SK-N-SH (cell line): ENCODE results near the gene LPO. TPM values are rescaled to one million over a fixed set of nuclear protein-coding genes. Genes with fewer than 3 reads are reported as not detected.

ENCODE experiments used
- CTCF ChIA-PET: fragments of 300-600, 350-600 bp; formaldehyde crosslinking; extraction: SDS; loops from one replicate; lab custom pipeline; 2021; lab: Yijun Ruan, JAX
- POLR2A ChIA-PET: fragments of 350-600 bp; sonication (Branson Sonifier 250); formaldehyde crosslinking; extraction: SDS; loops from one replicate; lab custom pipeline; 2020; ENCODE audit warnings: antibody characterized with exemption, inconsistent platforms; lab: Yijun Ruan, JAX
- DNase-seq: peaks from one replicate; pipeline ENCODE4 v3.0.0; 2012
- H2AFZ ChIP-seq: fragments of 200-600 bp; sonication (generic); 2 replicates; pipeline ENCODE4 v1.8.1; 2016; ENCODE audit warnings: antibody characterized with exemption, mild to moderate bottlenecking, low read depth
- H3F3A ChIP-seq: fragments of 200-600 bp; sonication (generic); replicated peaks from 2 replicates; pipeline ENCODE3; 2016; ENCODE audit warnings: antibody characterized with exemption, mild to moderate bottlenecking; ENCODE audit not compliant: insufficient read depth
- H3K27ac ChIP-seq, 2 experiments: fragments of 200-500 bp in 1 of 2; fragments of 200-600 bp in 1 of 2; sonication (Bioruptor generic) in 1 of 2; sonication (generic), shearing (Covaris generic) in 1 of 2; 2 replicates each; pipeline versions ENCODE4 v1.5.1 to v1.6.1; 2014 to 2016; ENCODE audit warnings: low read depth in 2 of 2, inconsistent platforms in 1 of 2, low read length in 1 of 2, mild to moderate bottlenecking in 1 of 2, mixed read lengths in 1 of 2
- H3K27me3 ChIP-seq: fragments of 200-600 bp; sonication (generic), shearing (Covaris generic); 2 replicates; pipeline ENCODE4 v1.6.1; 2016; ENCODE audit warnings: mixed run types; ENCODE audit not compliant: insufficient read depth
- H3K36me3 ChIP-seq, 2 experiments: fragments of 200-500 bp in 1 of 2; fragments of 200-600 bp in 1 of 2; sonication (Bioruptor generic) in 1 of 2; sonication (generic) in 1 of 2; replicated peaks in 1 of 2; 2 replicates each; pipeline versions ENCODE3 to v1.5.1; 2014 to 2016; ENCODE audit warnings: low read length in 1 of 2, mild to moderate bottlenecking in 1 of 2; ENCODE audit not compliant: insufficient read depth in 2 of 2, control insufficient read depth in 1 of 2
- H3K4me1 ChIP-seq, 2 experiments: fragments of 200-500 bp in 1 of 2; fragments of 200-600 bp in 1 of 2; sonication (Bioruptor generic) in 1 of 2; sonication (generic), shearing (Covaris generic) in 1 of 2; 2 replicates each; pipeline versions ENCODE4 v1.5.1 to v1.6.1; 2014 to 2016; ENCODE audit warnings: low read depth in 1 of 2, low read length in 1 of 2, mixed run types in 1 of 2; ENCODE audit not compliant: insufficient read depth in 2 of 2, control insufficient read depth in 1 of 2
- H3K4me2 ChIP-seq: fragments of 200-600 bp; sonication (generic), shearing (Covaris generic); 2 replicates; pipeline ENCODE4 v1.6.1; 2017; ENCODE audit warnings: mixed run types
- H3K4me3 ChIP-seq, 2 experiments: fragments of 200-500 bp in 1 of 2; fragments of 200-600 bp in 1 of 2; sonication (Bioruptor generic) in 1 of 2; sonication (generic), shearing (Covaris generic) in 1 of 2; 2 replicates each; pipeline versions ENCODE4 v1.5.1 to v1.8.1; 2014 to 2016; ENCODE audit warnings: low read depth in 2 of 2, inconsistent platforms in 1 of 2, low read length in 1 of 2, mild to moderate bottlenecking in 1 of 2, mixed read lengths in 1 of 2, moderate library complexity in 1 of 2
- H3K79me2 ChIP-seq: fragments of 200-600 bp; sonication (generic); 2 replicates; pipeline ENCODE4 v1.8.1; 2017; ENCODE audit warnings: mild to moderate bottlenecking; ENCODE audit not compliant: insufficient read depth
- H3K9ac ChIP-seq: fragments of 200-600 bp; sonication (generic); 2 replicates; pipeline ENCODE4 v1.6.1; 2017; ENCODE audit warnings: mixed run types
- H3K9me2 ChIP-seq: fragments of 200-600 bp; sonication (generic); 2 replicates; pipeline ENCODE4 v1.6.1; 2017; ENCODE audit warnings: mixed run types
- H3K9me3 ChIP-seq: fragments of 200-600 bp; sonication (generic); 2 replicates; pipeline ENCODE4 v1.6.1; 2017; ENCODE audit warnings: mixed run types, mild to moderate bottlenecking, moderate library complexity
- H4K20me1 ChIP-seq: fragments of 200-600 bp; sonication (generic); 2 replicates; pipeline ENCODE4 v1.6.1; 2017; ENCODE audit warnings: mild to moderate bottlenecking, mixed run types; ENCODE audit not compliant: insufficient read depth
- ELF1 ChIP-seq: IDR thresholded peaks from 2 replicates; pipeline ENCODE4 v1.4.0; 2012
- EP300 ChIP-seq, 2 experiments: IDR thresholded peaks; 2 replicates each; pipeline versions ENCODE4 v1.4.0 to v1.6.1; 2012; ENCODE audit warnings: borderline replicate concordance in 1 of 2, low read depth in 1 of 2, low read length in 1 of 2
- EZH2phosphoT487 ChIP-seq: fragments of 200-600 bp; sonication (generic); IDR thresholded peaks from 2 replicates; pipeline ENCODE4 v1.6.1; 2017; ENCODE audit warnings: low read depth, mixed run types, mild to moderate bottlenecking, antibody characterized with exemption, moderate library complexity, borderline replicate concordance
- FOSL2 ChIP-seq: IDR thresholded peaks from 2 replicates; pipeline ENCODE4 v1.4.0; 2012; ENCODE audit warnings: low read depth, mild to moderate bottlenecking, moderate library complexity, borderline replicate concordance
- FOXJ3 ChIP-seq: sonication (generic); formaldehyde crosslinking; IDR thresholded peaks from 2 replicates; pipeline ENCODE4 v1.5.1; 2020; ENCODE audit warnings: mild to moderate bottlenecking, missing genetic modification reagents
- FOXM1 ChIP-seq: IDR thresholded peaks from 2 replicates; pipeline ENCODE4 v1.4.0; 2012; ENCODE audit warnings: low read depth, mild to moderate bottlenecking
- MAX ChIP-seq: IDR thresholded peaks from 2 replicates; pipeline ENCODE4 v1.4.0; 2012; ENCODE audit warnings: low read depth
- MEF2A ChIP-seq: IDR thresholded peaks from 2 replicates; pipeline ENCODE4 v1.4.0; 2012; ENCODE audit warnings: low read depth, borderline replicate concordance
- NFIC ChIP-seq: IDR thresholded peaks from 2 replicates; pipeline ENCODE4 v1.4.0; 2012; ENCODE audit warnings: borderline replicate concordance
- RXRA ChIP-seq: IDR thresholded peaks from 2 replicates; pipeline ENCODE4 v1.4.0; 2012; ENCODE audit warnings: low read depth, mild to moderate bottlenecking, borderline replicate concordance
- SMC3 ChIP-seq: IDR thresholded peaks from 2 replicates; pipeline ENCODE4 v1.6.1; 2012; ENCODE audit warnings: low read depth, low read length, improper control_type of control experiment
- TCF12 ChIP-seq: IDR thresholded peaks from 2 replicates; pipeline ENCODE4 v1.4.0; 2012
- WGBS: methylation state at CpG from one replicate; pipeline ENCODE4 v1.1.6; 2017; ENCODE audit warnings: low lambda C conversion rate; 5-methylcytosine and 5-hydroxymethylcytosine counted together
- polyA plus RNA-seq, 3 experiments: library from polyadenylated mRNA; depleted of rRNA; stranded (reverse); fragments of >200 nt; gene quantifications; 2 replicates each; pipeline ENCODE4 v1.2.3, GENCODE V29; 2012

Gene LPO
- polyA plus RNA-seq, 1 of the 3 experiments (the other 2 are of a cell fraction), result not detected

DNA sequence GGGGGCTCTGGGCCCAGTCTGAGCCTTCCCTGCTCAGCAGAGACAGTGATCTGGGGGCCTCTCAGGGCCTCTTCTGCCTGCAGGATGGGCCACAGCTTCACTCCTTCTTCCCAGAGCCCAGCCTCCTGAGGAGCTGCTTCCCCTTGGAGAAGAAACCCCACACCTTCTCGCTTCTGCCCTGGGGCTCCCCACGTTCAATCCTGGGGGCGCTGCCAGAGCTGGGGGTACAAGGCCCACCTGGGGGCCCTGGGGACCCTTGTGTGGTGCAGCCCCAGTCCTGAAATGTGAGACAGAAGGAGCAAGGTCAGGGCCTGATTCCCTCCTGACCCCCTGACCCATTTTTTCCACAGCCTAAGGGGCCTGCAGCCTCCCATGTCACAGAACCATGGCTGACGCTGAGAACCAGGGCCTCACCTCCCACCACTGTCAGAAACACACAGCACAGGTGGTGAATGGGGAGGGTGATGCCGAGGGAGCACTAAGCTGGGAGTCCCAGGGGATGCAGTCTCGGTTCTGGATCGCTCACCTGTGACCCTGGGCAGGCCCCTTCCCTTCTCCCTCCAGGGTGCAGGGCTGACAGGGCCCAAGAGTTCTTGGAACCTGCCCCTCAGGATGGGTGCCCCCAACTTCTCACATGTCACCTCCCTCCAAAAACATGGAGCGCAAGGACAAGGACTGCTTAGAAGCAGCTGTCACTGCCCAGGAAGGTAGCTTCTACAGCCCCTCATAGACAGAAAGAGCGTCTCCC lies 64.0 kb downstream of the LPO start:
- 68% methylated on average over 7 of the region's 9 CpGs for WGBS
- ChIA-PET POLR2A (no interaction called here), CTCF (interaction anchor here (0.7 to 3.8 kb wide), 7 partner anchors 10 to 145 kb away, joined by 3 to 25 read pairs (median 6); partner anchors contain the start of gene RNF43)
- DNase-seq, result peak; percentile 20
- H3K4me2 ChIP-seq, result no peak overlapping the region
- no peak overlapping the region for H2AFZ ChIP-seq
- TF ChIP-seq ELF1 (no peak), RXRA (no peak), FOXJ3 (no peak), EZH2phosphoT487 (no peak), SMC3 (no peak), TCF12 (no peak), MEF2A (no peak), MAX (no peak), FOXM1 (no peak), EP300 (IDR thresholded peaks at IDR 0.05; ENCODE audit: borderline replicate concordance in 1 of 2, low read depth in 1 of 2, low read length in 1 of 2) (no peak), NFIC (no peak), FOSL2 (no peak)
- no peak overlapping the region for H3K27ac ChIP-seq
- peaks cover 0 to 3% of the 10 kb centered on the region in 2 experiments; a peak in 1 of 4 replicates for H3K4me1 ChIP-seq
- peaks cover 11% of the 10 kb centered on the region; the same call in 1 of the 2 replicates for H3K27me3 ChIP-seq
- no peaks in the 10 kb centered on the region for H3K9me2 ChIP-seq
- no peak overlapping the region for H3K4me3 ChIP-seq
- H4K20me1 ChIP-seq, result no peaks in the 10 kb centered on the region
- no peaks in the 10 kb centered on the region for H3K9me3 ChIP-seq
- H3F3A ChIP-seq, result no peaks in the 10 kb centered on the region
- no peak overlapping the region for H3K9ac ChIP-seq
- H3K79me2 ChIP-seq, result no peaks in the 10 kb centered on the region
- H3K36me3 ChIP-seq, result peaks cover 0 to 1% of the 10 kb centered on the region in 2 experiments

DNA sequence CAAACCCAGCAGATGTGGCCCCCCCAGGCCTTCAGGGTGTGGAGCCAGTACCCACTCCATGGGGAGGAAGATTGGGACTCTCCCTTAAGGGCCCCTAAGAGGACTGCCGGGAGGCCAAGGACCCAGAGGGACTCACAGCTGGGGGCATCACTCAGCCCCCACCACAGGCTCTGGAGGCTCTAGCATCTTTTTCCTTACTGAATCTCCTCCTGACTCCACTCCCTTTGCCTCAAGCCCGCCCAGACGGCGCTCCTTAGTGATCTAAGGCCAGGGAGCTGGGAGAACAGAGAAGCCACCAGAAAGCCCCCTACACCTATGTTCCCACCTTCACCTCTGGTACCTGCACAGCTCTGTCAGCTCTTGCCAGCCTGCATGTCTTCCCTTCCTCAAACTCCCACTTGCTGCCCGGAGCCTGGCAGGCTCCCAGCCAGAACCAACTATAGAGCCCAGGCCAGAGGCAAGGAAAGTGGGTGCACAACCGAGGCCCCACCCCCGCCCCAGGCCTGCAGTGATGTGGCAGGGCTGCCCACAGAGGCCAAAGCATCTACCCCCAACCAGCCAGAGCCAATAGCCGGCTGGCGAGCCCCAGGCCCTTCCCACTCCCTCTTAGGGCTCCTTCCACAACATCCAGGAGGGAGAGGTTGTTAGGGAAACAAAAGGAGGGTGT lies 64.7 kb downstream of the LPO start:
- Histone ChIP-seq H3K9me3 (no peaks in the 10 kb centered on the region), H3K9ac (no peak overlapping the region), H3K27ac (no peak overlapping the region), H3K79me2 (no peaks in the 10 kb centered on the region), H3K4me3 (no peak overlapping the region), H2AFZ (no peak overlapping the region), H3K4me2 (no peak overlapping the region), H4K20me1 (no peaks in the 10 kb centered on the region), H3K9me2 (no peaks in the 10 kb centered on the region), H3K36me3 (no peaks in the 10 kb centered on the region), H3F3A (no peaks in the 10 kb centered on the region), H3K4me1 (peaks cover 0 to 3% of the 10 kb centered on the region in 2 experiments; a peak in 1 of 4 replicates), H3K27me3 (peaks cover 11% of the 10 kb centered on the region; the same call in 1 of the 2 replicates)
- ChIA-PET POLR2A (interaction anchor here (1.2 kb wide), 1 partner anchor 50 kb away, joined by 3 read pairs; the partner anchor contains the start of gene SUPT4H1), CTCF (interaction anchor here (0.8 to 3.8 kb wide), 13 partner anchors 14 to 144 kb away, joined by 3 to 29 read pairs (median 6); partner anchors contain the start of gene RNF43)
- no peak for TF ChIP-seq MAX
- DNase-seq, result peak; percentile 31
- WGBS, result 43% methylated on average over 9 of the region's 9 CpGs
